Sigmoid colon (tissue), 4 donors: ENCODE results near the gene PRDM16.

Source experiments
- CTCF ChIP-seq, 4 experiments: fragments of 450-650 bp in 3 of 4; fragments of 200-600 bp in 1 of 4; IDR thresholded peaks; one replicate each; pipeline ENCODE4 v1.5.1; 2016 to 2019; ENCODE audit warnings: antibody characterized with exemption in 4 of 4, mild to moderate bottlenecking in 3 of 4, moderate library complexity in 2 of 4
- POLR2A ChIP-seq, 2 donors: fragments of 450-650 bp; IDR thresholded peaks; one replicate each; pipeline ENCODE4 v1.6.1; 2016; ENCODE audit warnings: antibody characterized with exemption in 2 of 2, mild to moderate bottlenecking in 2 of 2, moderate library complexity in 2 of 2
- POLR2AphosphoS5 ChIP-seq, 4 donors: sonication (generic); formaldehyde crosslinking; IDR thresholded peaks; one replicate each; pipeline ENCODE4 v1.6.1; 2017; ENCODE audit warnings: antibody characterized with exemption in 4 of 4

GRCh38 chr1:3356827-3357460 lies 287.9 kb downstream of the PRDM16 start:
- TF ChIP-seq POLR2AphosphoS5 (IDR thresholded peaks at IDR 0.05) (no peak), CTCF (IDR thresholded peaks at IDR 0.05) (no peak), POLR2A (IDR thresholded peaks at IDR 0.05) (no peak)
